Right lobe of liver (tissue), 6 donors: ENCODE data around the gene BUB1B. TPM values are rescaled to one million over a fixed set of nuclear protein-coding genes. Genes with fewer than 3 reads are reported as not detected.

ENCODE experiments used
- ATAC-seq, 4 donors: fragments of 200-7000 bp; cut with Tn5 transposase; one replicate each; pipeline ENCODE4 v1.9.1; 2020; ENCODE audit warnings: mild to moderate bottlenecking in 4 of 4, moderate library complexity in 4 of 4
- DNase-seq, 3 donors: peaks; one replicate each; pipeline ENCODE4 v3.0.0-alpha.2; 2020
- H3K27ac ChIP-seq, 3 donors: fragments of 200-600 bp; one replicate each; pipeline ENCODE4 v1.8.0; 2022
- H3K27me3 ChIP-seq, 2 donors: fragments of 200-600 bp; one replicate each; pipeline ENCODE4 v1.8.0; 2022
- H3K36me3 ChIP-seq, 4 donors: fragments of 200-600 bp; sonication (generic) in 1 of 4; one replicate each; pipeline versions ENCODE4 v1.5.1 to v1.8.0; 2017 to 2022; ENCODE audit warnings: control low read depth in 1 of 4
- H3K4me1 ChIP-seq, 4 donors: fragments of 200-600 bp; sonication (generic) in 1 of 4; one replicate each; pipeline versions ENCODE4 v1.5.1 to v1.8.0; 2017 to 2022; ENCODE audit warnings: control low read depth in 1 of 4
- H3K4me3 ChIP-seq, 3 donors: fragments of 200-600 bp; one replicate each; pipeline ENCODE4 v1.8.0; 2022
- H3K9me3 ChIP-seq, 4 donors: fragments of 200-600 bp; sonication (generic) in 1 of 4; one replicate each; pipeline versions ENCODE4 v1.5.1 to v1.8.0; 2017 to 2022; ENCODE audit warnings: control low read depth in 1 of 4
- CTCF ChIP-seq, 4 donors: fragments of 200-600 bp in 3 of 4; fragments of 450-650 bp in 1 of 4; IDR thresholded peaks; one replicate each; pipeline versions ENCODE4 v1.5.1 to v1.8.0; 2016 to 2022; ENCODE audit warnings: antibody characterized with exemption in 4 of 4, mild to moderate bottlenecking in 2 of 4
- POLR2A ChIP-seq: fragments of 450-650 bp; IDR thresholded peaks from one replicate; pipeline ENCODE4 v1.6.1; 2017; ENCODE audit warnings: antibody characterized with exemption, mild to moderate bottlenecking
- WGBS: methylation state at CpG from one replicate; pipeline ENCODE4 v1.1.6; 2018; ENCODE audit warnings: low coverage, low lambda C conversion rate; ENCODE audit not compliant: insufficient coverage; ENCODE audit errors: missing lambda C conversion rate; 5-methylcytosine and 5-hydroxymethylcytosine counted together
- intact Hi-C, 2 donors: fragments of 100-400 bp; cut with DNase I; formaldehyde crosslinking; loops; one replicate each; pipeline versions ENCODE4 v1.11.2 to v1.14.1; 2022
- total RNA-seq, 6 experiments: library from RNA; depleted of rRNA in 2 of 6; stranded (reverse); fragments of >200 nt in 2 of 6; fragmentation: NEBNext Ultra II Directional in 3 of 6; extraction: Animal tissue kit (Norgen Biotek cat#: 25700) in 3 of 6; gene quantifications; one replicate each; pipeline versions ENCODE4 v1.1.0 to v1.2.4, GENCODE V29; 2016 to 2023
- donor health status: DM: no; HTN: yes; CAD: no.
- donor health status: DM: no; HTN: no; CAD: no.
- donor health status: DM: no; HTN: no; CAD: no.
- donor health status: DM: no; HTN: yes; CAD: no.
- donor health status: DM: no; HTN: yes; CAD: no.

BUB1B gene
- total RNA-seq, 6 experiments from 2014 or later = 0.39 to 1.7 (median 1.2) TPM; not detected in 1

DNA sequence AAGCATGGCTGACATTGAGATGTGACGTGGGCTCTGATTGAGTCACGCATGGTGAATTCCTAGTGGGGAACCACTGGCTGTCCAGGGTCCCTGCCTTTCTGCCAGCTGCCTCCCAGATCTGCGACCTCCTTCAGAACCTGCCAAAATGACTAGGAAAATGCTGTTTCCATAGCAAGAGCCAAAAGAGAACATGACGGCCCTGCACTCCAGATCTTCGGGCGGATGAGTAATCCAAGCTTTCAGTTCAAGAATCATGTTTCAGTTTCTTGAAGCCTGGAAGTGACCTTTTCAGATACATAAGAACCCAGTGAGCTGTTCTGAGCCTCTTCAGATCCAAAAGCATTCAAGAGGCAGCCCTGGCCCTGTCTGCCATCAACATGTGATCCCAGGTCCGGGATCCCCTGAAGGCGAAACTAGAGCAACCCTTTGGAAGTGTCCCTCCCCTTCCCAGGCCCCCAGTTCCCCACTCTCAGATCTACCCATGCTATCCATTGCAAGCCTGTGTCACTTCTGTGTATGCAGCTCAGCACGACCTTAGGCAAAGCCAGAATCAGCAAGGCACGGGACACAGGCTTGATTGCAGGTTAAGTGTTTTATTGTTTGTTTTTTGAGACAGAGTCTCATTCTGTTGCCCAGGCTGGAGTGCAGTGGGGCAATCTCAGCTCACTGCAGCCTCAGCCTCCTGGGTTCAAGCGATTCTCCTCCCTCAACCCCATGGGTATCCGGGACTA, 102.3 kb downstream of the BUB1B start:
- TF ChIP-seq CTCF (IDR thresholded peaks at IDR 0.05) = no peak
- no peaks in the 10 kb centered on the region for H3K27me3 ChIP-seq
- H3K9me3 ChIP-seq = no peaks in the 10 kb centered on the region
- H3K4me3 ChIP-seq = no peak overlapping the region
- H3K4me1 ChIP-seq = no peaks in the 10 kb centered on the region
- ATAC-seq (no peak), DNase-seq (no peak)
- intact Hi-C loops = no loop called here
- no peaks in the 10 kb centered on the region for H3K36me3 ChIP-seq
- no peak overlapping the region for H3K27ac ChIP-seq
- 100% methylated on average over 2 of the region's 12 CpGs for WGBS

DNA sequence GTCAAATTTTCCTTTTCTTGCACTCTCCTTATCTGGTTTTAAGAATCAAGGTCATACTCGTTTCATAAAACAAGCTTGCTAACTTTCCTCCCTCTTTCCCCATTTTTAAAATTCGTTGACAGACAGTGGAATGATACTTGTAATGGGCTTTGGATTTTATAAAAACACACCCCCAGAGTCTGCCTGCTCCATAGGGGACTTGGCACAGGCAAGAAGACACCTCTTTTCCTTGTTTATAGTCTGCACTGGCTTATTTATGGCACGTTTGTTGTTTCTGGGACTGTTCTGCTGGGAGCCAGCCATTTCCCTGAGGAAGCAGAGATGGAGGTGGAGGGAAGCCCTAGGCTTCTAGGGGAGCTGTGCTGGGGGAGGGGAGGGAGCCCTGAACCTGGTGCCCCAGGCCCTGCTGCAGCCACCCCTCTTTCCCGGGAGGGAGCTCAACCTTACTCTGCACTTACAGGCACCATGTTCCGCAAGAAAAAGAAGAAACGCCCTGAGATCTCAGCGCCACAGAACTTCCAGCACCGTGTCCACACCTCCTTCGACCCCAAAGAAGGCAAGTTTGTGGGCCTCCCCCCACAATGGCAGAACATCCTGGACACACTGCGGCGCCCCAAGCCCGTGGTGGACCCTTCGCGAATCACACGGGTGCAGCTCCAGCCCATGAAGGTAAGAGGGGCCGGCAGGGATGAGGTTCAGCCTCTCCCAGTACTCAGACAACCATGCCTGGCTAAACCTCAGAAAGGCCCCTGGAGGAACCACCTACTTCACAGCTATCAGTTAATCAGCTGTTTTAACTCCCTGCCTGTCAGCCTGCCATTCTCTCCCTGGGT, 103.7 kb downstream of the BUB1B start:
- Histone ChIP-seq H3K27me3 (no peaks in the 10 kb centered on the region), H3K4me3 (no peak overlapping the region), H3K9me3 (no peaks in the 10 kb centered on the region), H3K27ac (no peak overlapping the region), H3K4me1 (no peaks in the 10 kb centered on the region), H3K36me3 (no peaks in the 10 kb centered on the region)
- 45% methylated on average over 4 of the region's 16 CpGs for WGBS
- TF ChIP-seq POLR2A (no peak), CTCF (IDR thresholded peaks at IDR 0.05) (no peak)
- DNase-seq (no peak), ATAC-seq (no peak)
- intact Hi-C loops = no loop called here

GRCh38 chr15:40265355-40265754, 104.5 kb downstream of the BUB1B start:
- Histone ChIP-seq H3K27me3 (no peaks in the 10 kb centered on the region), H3K4me1 (no peaks in the 10 kb centered on the region), H3K9me3 (no peaks in the 10 kb centered on the region), H3K27ac (no peak overlapping the region), H3K36me3 (no peaks in the 10 kb centered on the region), H3K4me3 (no peak overlapping the region)
- DNase-seq = no peak
- intact Hi-C loops = no loop called here
- TF ChIP-seq CTCF (IDR thresholded peaks at IDR 0.05) = no peak
- no peak for TF ChIP-seq POLR2A
- 80% methylated on average over 3 of the region's 10 CpGs for WGBS
- ATAC-seq = no peak

DNA sequence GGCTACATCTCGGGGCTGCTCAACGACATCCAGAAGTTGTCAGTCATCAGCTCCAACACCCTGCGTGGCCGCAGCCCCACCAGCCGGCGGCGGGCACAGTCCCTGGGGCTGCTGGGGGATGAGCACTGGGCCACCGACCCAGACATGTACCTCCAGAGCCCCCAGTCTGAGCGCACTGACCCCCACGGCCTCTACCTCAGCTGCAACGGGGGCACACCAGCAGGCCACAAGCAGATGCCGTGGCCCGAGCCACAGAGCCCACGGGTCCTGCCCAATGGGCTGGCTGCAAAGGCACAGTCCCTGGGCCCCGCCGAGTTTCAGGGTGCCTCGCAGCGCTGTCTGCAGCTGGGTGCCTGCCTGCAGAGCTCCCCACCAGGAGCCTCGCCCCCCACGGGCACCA, 105.0 kb downstream of the BUB1B start:
- WGBS = 70% methylated on average over 2 of the region's 20 CpGs
- Histone ChIP-seq H3K9me3 (no peaks in the 10 kb centered on the region), H3K4me1 (no peaks in the 10 kb centered on the region), H3K27ac (no peak overlapping the region), H3K36me3 (no peaks in the 10 kb centered on the region), H3K27me3 (no peaks in the 10 kb centered on the region), H3K4me3 (no peak overlapping the region)
- DNase-seq (no peak), ATAC-seq (no peak)
- intact Hi-C loops = no loop called here
- TF ChIP-seq CTCF (IDR thresholded peaks at IDR 0.05) (no peak), POLR2A (no peak)
